Measurements from ENCODE around the gene ME3.
"Not testable (repeated sequence)": the region's sequence is repeated elsewhere in the genome, so short reads cannot be mapped to it uniquely, and the experiment has no call there.

ME3 gene

GRCh38 chr11:86442827-86443226, 229.6 kb downstream of the ME3 start:
- H3K9ac ChIP-seq (ENCODE audit: low read length) = no peak overlapping the region
- H3K9me3 ChIP-seq (ENCODE audit: control insufficient read depth, low read depth, low read length) = no peaks in the 10 kb centered on the region
- H3K27ac ChIP-seq (ENCODE audit: low read length) = no peak overlapping the region
- H3K4me3 ChIP-seq (ENCODE audit: low read length) = no peak overlapping the region
- no peaks in the 10 kb centered on the region for H3K36me3 ChIP-seq (ENCODE audit: control insufficient read depth, low read depth, low read length)
- no peaks in the 10 kb centered on the region for H3K27me3 ChIP-seq (ENCODE audit: control insufficient read depth, insufficient read depth, low read length)
- H3K4me1 ChIP-seq (ENCODE audit: control insufficient read depth, low read depth, low read length) = no peaks in the 10 kb centered on the region

GRCh38 chr11:86442420-86442819, 230.0 kb downstream of the ME3 start:
- Histone ChIP-seq H3K9me3 (ENCODE audit: control insufficient read depth, low read depth, low read length) (no peaks in the 10 kb centered on the region), H3K36me3 (ENCODE audit: control insufficient read depth, low read depth, low read length) (no peaks in the 10 kb centered on the region), H3K4me3 (ENCODE audit: low read length) (no peak overlapping the region), H3K4me1 (ENCODE audit: control insufficient read depth, low read depth, low read length) (no peaks in the 10 kb centered on the region), H3K27ac (ENCODE audit: low read length) (no peak overlapping the region), H3K27me3 (ENCODE audit: control insufficient read depth, insufficient read depth, low read length) (no peaks in the 10 kb centered on the region), H3K9ac (ENCODE audit: low read length) (no peak overlapping the region)

- Histone ChIP-seq H3K4me3 (ENCODE audit: low read length) (no peak overlapping the region), H3K27ac (ENCODE audit: low read length) (no peak overlapping the region), H3K36me3 (ENCODE audit: control insufficient read depth, low read depth, low read length) (no peaks in the 10 kb centered on the region), H3K9ac (ENCODE audit: low read length) (no peak overlapping the region), H3K27me3 (ENCODE audit: control insufficient read depth, insufficient read depth, low read length) (no peaks in the 10 kb centered on the region), H3K9me3 (ENCODE audit: control insufficient read depth, low read depth, low read length) (no peaks in the 10 kb centered on the region), H3K4me1 (ENCODE audit: control insufficient read depth, low read depth, low read length) (no peaks in the 10 kb centered on the region)
Measured at GRCh38 chr11:86440843-86441242, 231.6 kb downstream of the ME3 start.

GRCh38 chr11:86440305-86440716, 232.1 kb downstream of the ME3 start:
- no peaks in the 10 kb centered on the region for H3K4me1 ChIP-seq (ENCODE audit: control insufficient read depth, low read depth, low read length)

GRCh38 chr11:86438685-86439084, 233.7 kb downstream of the ME3 start:
- no peak overlapping the region for H3K4me3 ChIP-seq (ENCODE audit: low read length)
- H3K27ac ChIP-seq (ENCODE audit: low read length) = no peak overlapping the region
- no peaks in the 10 kb centered on the region for H3K9me3 ChIP-seq (ENCODE audit: control insufficient read depth, low read depth, low read length)
- no peaks in the 10 kb centered on the region for H3K36me3 ChIP-seq (ENCODE audit: control insufficient read depth, low read depth, low read length)
- H3K27me3 ChIP-seq (ENCODE audit: control insufficient read depth, insufficient read depth, low read length) = no peaks in the 10 kb centered on the region
- no peak overlapping the region for H3K9ac ChIP-seq (ENCODE audit: low read length)
- no peaks in the 10 kb centered on the region for H3K4me1 ChIP-seq (ENCODE audit: control insufficient read depth, low read depth, low read length)

More at GRCh38 chr11:86440305-86440716, 232.1 kb downstream of the ME3 start:
- Histone ChIP-seq H3K9ac (ENCODE audit: low read length) (no peak overlapping the region), H3K9me3 (ENCODE audit: control insufficient read depth, low read depth, low read length) (no peaks in the 10 kb centered on the region), H3K4me3 (ENCODE audit: low read length) (no peak overlapping the region), H3K27me3 (ENCODE audit: control insufficient read depth, insufficient read depth, low read length) (no peaks in the 10 kb centered on the region), H3K27ac (ENCODE audit: low read length) (no peak overlapping the region), H3K36me3 (ENCODE audit: control insufficient read depth, low read depth, low read length) (no peaks in the 10 kb centered on the region)

GRCh38 chr11:86435711-86436110, 236.7 kb downstream of the ME3 start:
- H3K27me3 ChIP-seq (ENCODE audit: control insufficient read depth, insufficient read depth, low read length) = no peaks in the 10 kb centered on the region
- no peaks in the 10 kb centered on the region for H3K36me3 ChIP-seq (ENCODE audit: control insufficient read depth, low read depth, low read length)
- H3K4me3 ChIP-seq (ENCODE audit: low read length) = no peak overlapping the region
- no peaks in the 10 kb centered on the region for H3K9me3 ChIP-seq (ENCODE audit: control insufficient read depth, low read depth, low read length)
- H3K27ac ChIP-seq (ENCODE audit: low read length) = no peak overlapping the region
- no peak overlapping the region for H3K9ac ChIP-seq (ENCODE audit: low read length)
- H3K4me1 ChIP-seq (ENCODE audit: control insufficient read depth, low read depth, low read length) = no peaks in the 10 kb centered on the region

GRCh38 chr11:86433361-86434095, 238.9 kb downstream of the ME3 start:
- not testable (repeated sequence) for H3K27ac ChIP-seq (ENCODE audit: low read length); H3K9me3 ChIP-seq (ENCODE audit: control insufficient read depth, low read depth, low read length); H3K4me1 ChIP-seq (ENCODE audit: control insufficient read depth, low read depth, low read length); H3K9ac ChIP-seq (ENCODE audit: low read length); H3K27me3 ChIP-seq (ENCODE audit: control insufficient read depth, insufficient read depth, low read length); H3K4me3 ChIP-seq (ENCODE audit: low read length); H3K36me3 ChIP-seq (ENCODE audit: control insufficient read depth, low read depth, low read length)

- H3K9ac ChIP-seq (ENCODE audit: low read length) = no peak overlapping the region
- H3K27ac ChIP-seq (ENCODE audit: low read length) = no peak overlapping the region
- no peaks in the 10 kb centered on the region for H3K27me3 ChIP-seq (ENCODE audit: control insufficient read depth, insufficient read depth, low read length)
- H3K36me3 ChIP-seq (ENCODE audit: control insufficient read depth, low read depth, low read length) = no peaks in the 10 kb centered on the region
- H3K9me3 ChIP-seq (ENCODE audit: control insufficient read depth, low read depth, low read length) = no peaks in the 10 kb centered on the region
- H3K4me3 ChIP-seq (ENCODE audit: low read length) = no peak overlapping the region
- H3K4me1 ChIP-seq (ENCODE audit: control insufficient read depth, low read depth, low read length) = no peaks in the 10 kb centered on the region
Measured at GRCh38 chr11:86431258-86431657, 241.2 kb downstream of the ME3 start.

- Histone ChIP-seq H3K9ac (ENCODE audit: low read length) (no peak overlapping the region), H3K36me3 (ENCODE audit: control insufficient read depth, low read depth, low read length) (no peaks in the 10 kb centered on the region), H3K4me1 (ENCODE audit: control insufficient read depth, low read depth, low read length) (no peaks in the 10 kb centered on the region), H3K4me3 (ENCODE audit: low read length) (no peak overlapping the region), H3K27ac (ENCODE audit: low read length) (no peak overlapping the region), H3K9me3 (ENCODE audit: control insufficient read depth, low read depth, low read length) (no peaks in the 10 kb centered on the region), H3K27me3 (ENCODE audit: control insufficient read depth, insufficient read depth, low read length) (no peaks in the 10 kb centered on the region)
Measured at GRCh38 chr11:86427441-86427840, 245.0 kb downstream of the ME3 start.

GRCh38 chr11:86423488-86423887, 248.9 kb downstream of the ME3 start:
- not testable (repeated sequence) for H3K4me1 ChIP-seq (ENCODE audit: control insufficient read depth, low read depth, low read length); H3K27me3 ChIP-seq (ENCODE audit: control insufficient read depth, insufficient read depth, low read length)

GRCh38 chr11:86422371-86422770, 250.0 kb downstream of the ME3 start:
- no peaks in the 10 kb centered on the region for H3K9me3 ChIP-seq (ENCODE audit: control insufficient read depth, low read depth, low read length)
- no peak overlapping the region for H3K9ac ChIP-seq (ENCODE audit: low read length)
- H3K36me3 ChIP-seq (ENCODE audit: control insufficient read depth, low read depth, low read length) = no peaks in the 10 kb centered on the region
- H3K27ac ChIP-seq (ENCODE audit: low read length) = no peak overlapping the region
- no peaks in the 10 kb centered on the region for H3K4me1 ChIP-seq (ENCODE audit: control insufficient read depth, low read depth, low read length)
- no peaks in the 10 kb centered on the region for H3K27me3 ChIP-seq (ENCODE audit: control insufficient read depth, insufficient read depth, low read length)
- H3K4me3 ChIP-seq (ENCODE audit: low read length) = no peak overlapping the region

More at GRCh38 chr11:86423488-86423887, 248.9 kb downstream of the ME3 start:
- not testable (repeated sequence) for H3K36me3 ChIP-seq (ENCODE audit: control insufficient read depth, low read depth, low read length); H3K27ac ChIP-seq (ENCODE audit: low read length); H3K9me3 ChIP-seq (ENCODE audit: control insufficient read depth, low read depth, low read length); H3K9ac ChIP-seq (ENCODE audit: low read length); H3K4me3 ChIP-seq (ENCODE audit: low read length)

GRCh38 chr11:86421946-86422345, 250.5 kb downstream of the ME3 start:
- Histone ChIP-seq H3K9ac (ENCODE audit: low read length) (no peak overlapping the region), H3K27me3 (ENCODE audit: control insufficient read depth, insufficient read depth, low read length) (no peaks in the 10 kb centered on the region), H3K36me3 (ENCODE audit: control insufficient read depth, low read depth, low read length) (no peaks in the 10 kb centered on the region), H3K4me3 (ENCODE audit: low read length) (no peak overlapping the region), H3K27ac (ENCODE audit: low read length) (no peak overlapping the region), H3K9me3 (ENCODE audit: control insufficient read depth, low read depth, low read length) (no peaks in the 10 kb centered on the region), H3K4me1 (ENCODE audit: control insufficient read depth, low read depth, low read length) (no peaks in the 10 kb centered on the region)

Measured in iPS-18a (cell line).